HuH-7 (cell line): ENCODE data around the gene SGMS1.
"Not testable (repeated sequence)": the region's sequence is repeated elsewhere in the genome, so short reads cannot be mapped to it uniquely, and the experiment has no call there.

Experiments
- DNase-seq: peaks from one replicate; pipeline ENCODE4 v3.0.0; 2011; ENCODE audit warnings: low spot score

Gene SGMS1

DNA sequence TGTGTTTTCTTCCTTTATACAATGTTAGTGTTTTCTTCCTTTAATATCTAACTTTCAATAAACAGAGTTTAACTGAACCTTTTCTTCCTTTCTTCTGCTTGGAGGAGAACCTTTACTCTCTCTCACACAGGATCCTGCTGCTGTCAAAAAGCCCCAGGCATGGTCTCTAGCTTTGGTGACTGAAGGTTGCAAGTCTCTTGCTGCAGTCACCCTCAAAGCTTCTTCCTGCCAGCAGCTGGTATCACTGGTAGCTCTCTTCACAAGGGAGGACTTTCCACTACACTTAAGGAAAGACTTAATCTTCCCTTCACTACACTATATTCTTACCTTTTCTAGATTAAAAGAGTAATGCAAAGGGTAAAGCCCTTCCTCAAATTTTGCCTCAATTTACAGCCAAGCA lies 153.4 kb downstream of the SGMS1 start:
- DNase-seq = no peak

GRCh38 chr10:50469778-50470193 lies 154.0 kb downstream of the SGMS1 start:
- DNase-seq = no peak

DNA sequence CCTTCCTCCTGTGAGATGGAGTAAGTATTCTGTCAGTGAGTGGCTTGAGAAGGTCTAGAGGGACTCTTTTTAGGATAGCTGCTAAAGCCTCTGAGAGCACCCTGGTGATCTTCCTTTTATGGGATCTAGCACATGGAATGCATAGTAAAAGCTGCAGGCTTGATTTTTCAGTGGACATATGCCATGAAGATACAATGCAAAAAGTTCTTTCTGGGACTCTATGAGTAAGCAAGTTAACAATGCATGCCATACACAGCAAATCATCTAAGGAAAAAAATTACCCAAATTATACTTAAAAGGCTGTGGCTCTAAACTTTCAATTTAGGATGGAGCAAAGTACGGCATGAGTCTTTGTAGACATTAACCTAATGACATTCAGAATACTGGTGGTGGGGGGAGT lies 154.5 kb downstream of the SGMS1 start:
- no peak for DNase-seq

DNA sequence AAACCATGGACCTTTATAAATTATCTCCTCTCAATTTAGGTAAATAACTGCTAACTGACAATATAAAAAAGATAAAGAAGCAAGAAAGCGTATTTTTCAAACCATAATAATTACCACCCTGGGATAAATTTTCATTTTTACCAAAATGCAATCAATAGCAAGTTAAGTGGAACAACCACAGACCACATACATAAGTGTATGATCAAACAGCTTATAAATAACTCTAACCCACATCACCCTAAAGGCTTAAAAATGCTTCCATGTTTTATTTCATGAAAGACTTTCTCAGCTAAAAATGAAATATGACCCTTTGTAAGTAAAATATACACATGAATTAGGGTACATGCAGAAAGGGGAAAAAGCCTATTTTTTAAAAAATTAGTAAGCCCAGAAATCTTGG lies 156.5 kb downstream of the SGMS1 start:
- no peak for DNase-seq

DNA sequence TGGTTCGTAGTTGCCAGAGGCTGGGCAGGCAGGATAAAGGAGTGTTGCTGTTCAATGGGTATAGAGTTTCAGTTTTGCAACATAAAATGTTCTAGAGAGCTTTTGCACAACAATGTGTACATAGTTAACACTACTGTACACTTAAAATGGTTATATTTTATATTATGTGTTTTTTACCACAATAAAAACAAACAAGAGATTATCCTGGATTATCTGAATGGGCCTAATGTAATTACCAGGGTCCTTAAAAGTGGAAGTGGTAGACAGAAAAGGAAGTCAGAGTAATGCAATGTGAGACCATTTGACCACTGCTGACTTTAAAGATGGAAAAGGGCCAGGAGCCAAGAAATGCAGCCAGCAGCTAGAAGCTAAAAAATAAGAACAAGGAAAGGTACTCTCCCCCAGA lies 159.7 kb downstream of the SGMS1 start:
- no peak for DNase-seq

DNA sequence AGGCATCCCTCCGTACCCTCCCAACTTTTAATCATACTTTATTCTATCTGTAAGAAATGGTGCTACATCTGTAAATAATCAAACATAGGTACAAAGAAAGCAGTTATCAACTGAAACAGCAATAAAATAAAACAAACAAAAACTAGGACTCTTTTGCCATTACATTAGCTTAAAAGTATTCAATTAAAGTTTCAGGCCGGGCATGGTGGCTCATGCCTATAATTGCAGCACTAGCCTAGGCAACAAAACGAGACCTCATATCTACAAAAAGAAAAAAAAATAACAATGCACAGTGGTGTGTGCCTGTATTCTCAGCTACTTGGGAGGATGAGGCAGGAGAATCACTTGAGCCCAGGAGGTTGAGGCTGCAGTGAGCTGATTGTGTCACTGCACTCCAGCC lies 161.9 kb downstream of the SGMS1 start:
- no peak for DNase-seq

DNA sequence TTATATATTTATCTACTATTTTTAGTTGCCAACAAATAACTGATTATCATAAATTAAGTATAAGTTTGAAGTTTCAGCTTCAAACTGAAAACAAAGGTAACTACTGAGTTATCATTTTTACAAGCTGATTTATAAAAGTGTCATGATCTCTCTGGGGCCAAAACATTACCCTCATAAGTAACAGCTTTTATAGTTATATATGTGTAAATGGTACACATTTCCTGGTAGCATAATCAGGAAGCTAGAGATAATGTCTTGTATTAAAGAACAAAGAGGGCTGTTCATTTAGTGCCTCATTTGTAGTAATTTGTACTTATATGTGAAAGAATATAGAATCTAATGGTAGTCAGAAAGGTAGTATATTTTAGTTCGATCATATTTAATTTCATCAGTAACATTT lies 162.6 kb downstream of the SGMS1 start:
- no peak for DNase-seq

- no peak for DNase-seq
Measured at GRCh38 chr10:50456719-50457118, 167.0 kb downstream of the SGMS1 start.

- no peak for DNase-seq
Measured at GRCh38 chr10:50453940-50454339, 169.8 kb downstream of the SGMS1 start.

DNA sequence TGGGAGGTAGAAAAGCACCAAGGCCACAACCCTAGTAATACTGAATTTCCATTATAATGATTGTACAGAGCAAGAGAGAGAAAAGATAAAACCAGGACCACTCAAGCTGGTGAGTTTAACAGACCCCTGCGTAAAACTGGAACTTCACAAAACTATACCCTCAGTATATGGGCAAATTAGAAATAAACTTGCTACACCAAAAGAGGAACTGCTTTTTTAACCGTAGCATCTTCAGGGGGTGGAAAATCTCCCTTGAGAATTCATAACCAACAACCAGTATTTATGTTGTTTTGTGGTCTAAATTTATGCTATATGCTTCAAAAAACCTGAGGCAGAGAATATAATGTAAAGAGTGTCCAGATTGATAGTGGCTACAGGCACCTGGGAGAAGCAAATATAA lies 171.2 kb downstream of the SGMS1 start:
- DNase-seq = no peak

GRCh38 chr10:50447691-50448090 lies 176.1 kb downstream of the SGMS1 start:
- no peak for DNase-seq

DNA sequence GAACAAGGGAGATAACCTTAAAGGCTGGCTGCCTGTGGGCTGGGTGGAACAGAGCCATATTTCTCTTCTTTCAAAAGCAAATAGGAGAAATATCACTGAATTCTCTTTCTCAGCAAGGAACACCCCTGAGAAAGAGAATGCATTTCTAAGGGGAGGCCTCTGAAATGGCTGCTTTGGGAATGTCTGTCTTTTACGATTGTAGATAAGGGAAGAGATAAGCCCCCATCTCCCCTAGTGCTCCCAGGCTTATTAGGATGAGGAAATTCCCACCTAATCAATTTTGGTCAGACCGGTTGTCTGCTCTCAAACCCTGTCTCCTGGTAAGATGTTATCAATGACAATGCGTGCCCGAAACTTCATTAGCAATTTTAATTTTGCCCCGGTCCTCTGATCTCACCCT lies 178.0 kb downstream of the SGMS1 start:
- DNase-seq = not testable (repeated sequence)

DNA sequence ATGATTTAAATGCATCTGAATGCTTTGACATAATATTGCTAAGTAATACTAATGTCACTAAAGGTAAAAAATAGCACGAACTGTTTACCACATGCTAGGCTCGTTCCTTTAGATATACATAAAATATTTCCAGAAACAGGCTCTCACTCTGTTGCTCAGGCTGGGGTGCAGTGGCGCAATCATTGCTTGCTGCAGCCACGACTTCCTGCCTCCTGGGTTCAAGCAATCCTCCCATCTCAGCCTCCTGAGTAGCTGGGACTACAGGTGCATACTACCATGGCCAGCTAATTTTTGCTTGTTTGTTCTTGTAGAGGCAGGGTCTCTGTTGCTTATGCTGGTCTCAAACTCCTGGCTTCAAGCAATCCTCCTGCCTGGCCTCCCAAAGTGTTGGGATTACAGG lies 183.3 kb downstream of the SGMS1 start:
- no peak for DNase-seq

GRCh38 chr10:50439806-50440205 lies 183.9 kb downstream of the SGMS1 start:
- DNase-seq = no peak

GRCh38 chr10:50439187-50439586 lies 184.6 kb downstream of the SGMS1 start:
- DNase-seq = no peak

GRCh38 chr10:50438049-50438936 lies 185.5 kb downstream of the SGMS1 start:
- DNase-seq = no peak

GRCh38 chr10:50437248-50437647 lies 186.5 kb downstream of the SGMS1 start:
- DNase-seq = no peak

GRCh38 chr10:50436805-50437204 lies 187.0 kb downstream of the SGMS1 start:
- no peak for DNase-seq

DNA sequence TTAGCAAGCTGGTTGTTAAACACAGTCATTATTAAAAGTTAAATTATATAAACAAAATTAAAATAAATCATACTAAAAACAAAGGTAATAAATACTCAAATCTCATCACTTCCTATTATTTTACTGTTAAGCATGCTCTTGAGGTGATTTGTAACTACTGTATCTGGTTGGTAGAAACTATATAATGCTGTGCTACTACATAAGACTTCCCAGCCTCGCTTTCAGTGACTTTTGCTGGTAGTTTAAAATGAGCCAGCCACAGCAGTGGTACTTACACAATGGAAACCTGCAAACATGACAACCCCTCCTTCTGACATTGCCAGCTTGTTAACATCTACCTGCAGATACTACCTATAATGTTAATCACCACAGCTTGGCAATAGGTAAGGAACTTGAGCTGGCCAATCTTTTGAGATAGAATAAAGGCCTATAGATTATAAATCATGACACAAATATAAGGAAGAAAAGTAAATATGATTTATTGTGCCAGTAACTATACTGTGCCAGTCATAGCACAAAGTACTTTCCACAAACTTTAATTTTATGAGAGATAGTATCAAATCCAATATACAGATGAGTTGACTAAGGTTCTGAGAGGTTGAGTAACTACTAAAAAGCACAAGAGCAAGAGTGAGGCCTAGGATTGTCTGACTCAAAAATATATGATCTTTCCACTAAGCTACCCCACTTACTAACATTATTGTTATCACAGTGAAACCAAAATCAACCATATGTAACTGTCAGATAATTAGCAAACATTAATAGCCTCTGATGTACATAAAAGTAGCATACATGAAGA lies 191.3 kb downstream of the SGMS1 start:
- DNase-seq = no peak

GRCh38 chr10:50431791-50432190 lies 192.0 kb downstream of the SGMS1 start:
- DNase-seq = no peak

DNA sequence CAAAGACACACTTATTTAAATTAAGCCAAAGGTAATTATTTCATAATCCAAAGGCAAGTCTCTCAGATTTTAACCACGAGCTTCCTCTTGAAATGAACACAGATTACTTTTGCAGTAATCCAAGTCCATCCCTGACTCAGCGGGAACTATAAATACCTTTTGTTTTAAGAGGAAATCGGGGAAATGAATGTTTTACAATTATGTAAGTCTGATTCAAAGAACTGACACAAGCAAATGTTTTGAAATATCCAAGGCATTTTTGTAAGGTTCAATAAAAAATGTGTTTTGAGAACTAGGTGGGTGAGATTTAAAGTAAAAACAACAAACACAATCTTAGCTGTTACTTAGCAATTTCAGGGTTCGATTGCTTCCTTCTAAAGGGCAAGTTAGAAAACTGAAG lies 192.6 kb downstream of the SGMS1 start:
- DNase-seq = no peak

- no peak for DNase-seq
Measured at GRCh38 chr10:50426485-50426884, 197.3 kb downstream of the SGMS1 start.

- not testable (repeated sequence) for DNase-seq
Measured at GRCh38 chr10:50425215-50425614, 198.5 kb downstream of the SGMS1 start.
